Activated naive CD8-positive, alpha-beta T cell treated with anti-CD3 and anti-CD28 coated beads, Interleukin-2, amount 10 ng/mL, durations not matched to agents 7 days and 5 days (primary cell): ENCODE data around the gene RUVBL1. TPM values are rescaled to one million over a fixed set of nuclear protein-coding genes. Genes with fewer than 3 reads are reported as not detected.

Experiments used
- ATAC-seq: fragments of 150-1000 bp; cut with Tn5 transposase; one replicate; pipeline ENCODE4 v1.10.0; 2021; ENCODE audit warnings: low read depth, moderate library complexity
- POLR2A ChIA-PET: fragments of 350-600 bp; sonication (Branson Sonifier 250); formaldehyde crosslinking; loops from one replicate; lab custom pipeline; 2021; ENCODE audit warnings: antibody characterized with exemption; lab: Charles Lee
- DNase-seq: peaks from one replicate; pipeline ENCODE4 v3.0.0; 2021
- H3K27ac Mint-ChIP-seq: one replicate; pipeline ENCODE4 v1.8.0; 2022; ENCODE audit warnings: mild to moderate bottlenecking, mixed read lengths
- H3K27me3 Mint-ChIP-seq: one replicate; pipeline ENCODE4 v1.8.0; 2022; ENCODE audit warnings: mild to moderate bottlenecking, moderate library complexity, mixed read lengths
- H3K36me3 Mint-ChIP-seq: one replicate; pipeline ENCODE4 v1.8.0; 2021; ENCODE audit warnings: mild to moderate bottlenecking, mixed read lengths
- H3K4me1 Mint-ChIP-seq: one replicate; pipeline ENCODE4 v1.8.0; 2021; ENCODE audit warnings: mixed read lengths
- H3K4me3 Mint-ChIP-seq: one replicate; pipeline ENCODE4 v1.8.0; 2022; ENCODE audit warnings: mild to moderate bottlenecking, moderate library complexity, mixed read lengths
- H3K9me3 Mint-ChIP-seq: one replicate; pipeline ENCODE4 v1.8.0; 2021; ENCODE audit warnings: mixed read lengths
- total RNA-seq, 2 experiments: library from RNA; stranded (reverse); gene quantifications; one replicate each; pipeline ENCODE4 v1.2.3, GENCODE V29; 2021

Gene RUVBL1
- total RNA-seq, 2 experiments from 2014 or later, result 37.0 to 37.2 TPM

- Mint-ChIP-seq H3K27ac (no peak overlapping the region), H3K4me1 (peaks cover 2% of the 10 kb centered on the region), H3K36me3 (peaks cover 1% of the 10 kb centered on the region), H3K27me3 (no peaks in the 10 kb centered on the region), H3K9me3 (no peaks in the 10 kb centered on the region), H3K4me3 (peak overlapping the region; percentile 22)
- POLR2A ChIA-PET, result no interaction called here
- no peak for DNase-seq
- ATAC-seq, result no peak
These were observed 47.0 kb downstream of the RUVBL1 start for GRCh38 chr3:128076483-128077201.

- no peaks in the 10 kb centered on the region for H3K27me3 Mint-ChIP-seq
- no peaks in the 10 kb centered on the region for H3K9me3 Mint-ChIP-seq
- peak overlapping the region; percentile 44 for H3K4me3 Mint-ChIP-seq
- peak; percentile 94 for DNase-seq
- H3K27ac Mint-ChIP-seq, result no peak overlapping the region
- H3K4me1 Mint-ChIP-seq, result peaks cover 2% of the 10 kb centered on the region
- POLR2A ChIA-PET, result no interaction called here
- ATAC-seq, result peak; percentile 81
- H3K36me3 Mint-ChIP-seq, result peaks cover 1% of the 10 kb centered on the region
These were observed 47.8 kb downstream of the RUVBL1 start for GRCh38 chr3:128075522-128076482.

GRCh38 chr3:128074851-128075521 is 48.6 kb downstream of the RUVBL1 start:
- DNase-seq, result no peak
- POLR2A ChIA-PET, result interaction anchor here (0.7 kb wide), 1 partner anchor 22 kb away, joined by 6 read pairs; no protein-coding TSS in a partner anchor
- Mint-ChIP-seq H3K27ac (no peak overlapping the region), H3K4me3 (no peak overlapping the region), H3K9me3 (no peaks in the 10 kb centered on the region), H3K27me3 (no peaks in the 10 kb centered on the region), H3K36me3 (peaks cover 3% of the 10 kb centered on the region), H3K4me1 (peaks cover 1% of the 10 kb centered on the region)
- ATAC-seq, result no peak

DNA sequence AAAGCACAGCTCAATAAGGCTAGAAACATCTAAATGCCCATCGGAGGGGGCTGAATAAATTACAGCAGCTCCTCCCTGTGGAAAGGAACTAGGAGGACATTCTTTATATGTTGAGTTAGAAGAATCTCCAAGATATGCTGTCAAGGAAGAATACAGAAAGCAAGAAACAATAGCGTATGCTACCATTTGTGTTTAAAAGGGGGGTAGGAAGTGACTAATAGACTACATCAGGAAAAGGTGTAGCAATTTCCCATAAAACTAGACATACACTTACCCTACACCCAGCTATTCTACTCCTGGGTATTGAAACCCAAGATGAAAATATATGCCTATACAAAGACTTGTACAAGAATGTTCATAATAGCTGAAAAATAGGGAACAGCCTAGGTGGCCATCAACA is 49.8 kb downstream of the RUVBL1 start:
- no peak for DNase-seq

GRCh38 chr3:128073185-128073725 is 50.4 kb downstream of the RUVBL1 start:
- Mint-ChIP-seq H3K36me3 (peaks cover 10% of the 10 kb centered on the region), H3K27ac (no peak overlapping the region), H3K9me3 (no peaks in the 10 kb centered on the region), H3K4me3 (no peak overlapping the region), H3K4me1 (peaks cover 3% of the 10 kb centered on the region), H3K27me3 (no peaks in the 10 kb centered on the region)
- POLR2A ChIA-PET, result interaction anchor here (0.8 to 1.1 kb wide), 2 partner anchors 50 to 60 kb away, joined by 4 read pairs; partner anchors contain the start of gene RUVBL1
- ATAC-seq (no peak), DNase-seq (no peak)

More for the DNA sequence above, 49.8 kb downstream of the RUVBL1 start:
- ATAC-seq, result no peak
- Mint-ChIP-seq H3K27me3 (no peaks in the 10 kb centered on the region), H3K9me3 (no peaks in the 10 kb centered on the region), H3K27ac (no peak overlapping the region), H3K4me1 (peaks cover 1% of the 10 kb centered on the region), H3K4me3 (no peak overlapping the region), H3K36me3 (peaks cover 4% of the 10 kb centered on the region)
- POLR2A ChIA-PET, result interaction anchor here (0.7 to 1.1 kb wide), 3 partner anchors 49 to 249 kb away, joined by 4 to 6 read pairs (median 4); partner anchors contain the start of gene RUVBL1

DNA sequence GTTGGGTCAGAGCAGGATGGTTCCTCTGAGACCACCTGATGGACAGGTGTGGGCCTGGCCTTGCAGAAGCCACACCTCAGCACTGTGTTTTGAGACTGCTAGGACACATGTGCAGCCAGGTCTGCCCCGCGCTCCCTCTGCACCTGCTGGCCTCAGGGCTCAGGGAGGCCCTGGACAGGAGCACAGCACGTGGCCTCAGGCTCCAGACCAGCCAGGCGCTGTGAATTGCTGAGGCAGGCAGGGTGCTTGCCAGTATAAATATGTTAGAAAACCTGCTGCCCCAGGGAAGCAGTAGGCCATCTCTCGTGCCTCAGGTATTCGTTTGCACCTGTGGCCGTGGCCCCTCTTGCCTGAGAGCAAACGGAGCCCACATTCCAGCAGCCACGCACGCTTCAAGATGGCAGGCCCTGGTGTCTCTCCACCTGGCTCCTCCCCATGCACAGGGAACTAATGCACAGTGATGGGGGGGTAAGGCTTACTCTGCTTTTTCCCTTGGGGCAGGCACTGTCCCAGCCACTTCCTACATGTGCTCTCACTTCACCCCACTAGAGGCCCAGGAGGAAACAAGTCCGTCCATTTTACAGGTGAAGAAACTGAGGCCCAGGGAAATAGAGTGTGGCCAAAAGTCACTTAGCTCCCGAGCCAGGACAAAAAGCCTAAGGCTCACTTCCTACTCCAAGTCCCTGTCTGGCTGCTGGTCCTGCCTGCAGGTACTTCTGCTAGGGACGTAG is 51.0 kb downstream of the RUVBL1 start:
- DNase-seq (no peak), ATAC-seq (no peak)
- POLR2A ChIA-PET, result interaction anchor here (1.1 kb wide), 1 partner anchor 61 kb away, joined by 4 read pairs; no protein-coding TSS in a partner anchor
- Mint-ChIP-seq H3K27ac (peak overlapping the region; percentile 38), H3K36me3 (peaks cover 15% of the 10 kb centered on the region), H3K4me3 (no peak overlapping the region), H3K4me1 (peaks cover 6% of the 10 kb centered on the region), H3K9me3 (no peaks in the 10 kb centered on the region), H3K27me3 (no peaks in the 10 kb centered on the region)

DNA sequence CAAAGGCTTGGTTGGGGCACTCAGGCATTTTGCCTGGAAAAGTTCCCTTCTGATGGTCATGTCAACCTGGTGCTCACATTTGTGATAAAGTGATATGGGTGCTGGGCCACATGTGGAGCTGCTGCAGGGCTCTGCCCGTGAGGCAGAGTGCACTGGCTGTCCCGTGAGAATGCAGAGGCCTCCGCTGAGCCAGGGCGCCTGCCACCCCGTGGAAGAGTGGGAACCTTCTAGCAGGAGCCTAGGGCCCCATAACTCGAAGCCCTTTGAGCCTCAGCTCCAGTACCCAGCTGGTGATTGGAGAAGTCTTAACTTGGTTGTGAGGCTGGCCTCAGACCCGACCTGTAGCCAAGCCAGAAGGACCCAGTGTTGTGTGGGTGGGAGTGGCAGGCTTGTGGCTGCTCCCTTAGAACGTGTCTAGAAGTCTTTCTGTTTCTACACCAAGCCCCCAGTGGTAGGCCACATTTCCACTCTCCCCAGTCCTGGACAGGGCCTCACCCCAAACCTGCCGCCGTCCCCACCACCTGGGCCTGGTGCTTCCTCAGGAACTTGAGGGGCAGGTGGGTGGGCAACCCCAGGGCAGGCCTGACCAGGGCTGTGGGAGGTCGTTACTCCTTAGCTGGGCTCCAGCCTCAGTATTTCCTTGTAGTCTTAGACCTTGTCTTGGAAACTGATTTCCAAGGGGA is 51.7 kb downstream of the RUVBL1 start:
- DNase-seq (no peak), ATAC-seq (no peak)
- H3K4me3 Mint-ChIP-seq, result no peak overlapping the region
- POLR2A ChIA-PET, result no interaction called here
- no peaks in the 10 kb centered on the region for H3K9me3 Mint-ChIP-seq
- H3K27me3 Mint-ChIP-seq, result no peaks in the 10 kb centered on the region
- peaks cover 21% of the 10 kb centered on the region for H3K36me3 Mint-ChIP-seq
- H3K4me1 Mint-ChIP-seq, result peaks cover 8% of the 10 kb centered on the region
- no peak overlapping the region for H3K27ac Mint-ChIP-seq

- peaks cover 8% of the 10 kb centered on the region for H3K4me1 Mint-ChIP-seq
- H3K27me3 Mint-ChIP-seq, result no peaks in the 10 kb centered on the region
- H3K4me3 Mint-ChIP-seq, result no peak overlapping the region
- H3K27ac Mint-ChIP-seq, result no peak overlapping the region
- no peaks in the 10 kb centered on the region for H3K9me3 Mint-ChIP-seq
- ATAC-seq (no peak), DNase-seq (no peak)
- peaks cover 24% of the 10 kb centered on the region for H3K36me3 Mint-ChIP-seq
- POLR2A ChIA-PET, result no interaction called here
These were observed 52.6 kb downstream of the RUVBL1 start for GRCh38 chr3:128070898-128071591.

DNA sequence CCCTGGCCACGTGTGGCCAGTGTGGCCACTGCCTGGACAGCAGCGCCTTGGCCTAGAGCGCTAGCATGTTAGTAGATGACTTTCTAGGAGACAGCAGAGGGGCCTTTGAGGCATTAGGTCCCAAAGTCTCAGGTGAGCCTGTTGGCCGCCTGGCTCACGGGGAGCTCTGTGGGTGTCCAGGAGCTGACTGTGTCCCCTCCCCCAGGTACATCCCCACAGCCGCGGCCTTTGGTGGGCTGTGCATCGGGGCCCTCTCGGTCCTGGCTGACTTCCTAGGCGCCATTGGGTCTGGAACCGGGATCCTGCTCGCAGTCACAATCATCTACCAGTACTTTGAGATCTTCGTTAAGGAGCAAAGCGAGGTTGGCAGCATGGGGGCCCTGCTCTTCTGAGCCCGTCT is 54.3 kb downstream of the RUVBL1 start:
- Mint-ChIP-seq H3K36me3 (peaks cover 27% of the 10 kb centered on the region), H3K27ac (no peak overlapping the region)

DNA sequence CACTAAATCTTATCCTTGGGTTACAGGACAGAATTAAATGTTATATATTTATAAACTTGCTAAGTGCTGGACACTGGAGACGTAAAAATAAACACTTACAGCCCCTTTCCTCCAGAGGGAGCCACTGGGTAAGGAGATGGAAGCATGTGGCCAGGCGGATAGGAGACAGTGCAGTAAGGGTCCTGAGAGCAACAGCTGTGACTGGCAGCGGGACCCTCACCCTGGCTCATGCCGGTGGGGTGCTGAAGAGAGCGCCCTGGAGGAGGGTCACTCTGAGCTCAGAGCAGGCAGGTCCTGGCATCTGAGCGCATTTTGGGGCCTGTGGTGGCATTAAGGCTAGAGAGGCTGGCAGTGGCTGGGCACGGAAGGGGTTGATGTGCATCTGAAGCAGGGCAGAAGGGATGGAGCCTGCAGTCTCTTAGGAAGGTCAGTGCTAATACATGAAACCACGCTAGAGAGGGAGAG is 55.4 kb downstream of the RUVBL1 start:
- Mint-ChIP-seq H3K9me3 (no peaks in the 10 kb centered on the region), H3K27me3 (no peaks in the 10 kb centered on the region), H3K4me3 (no peak overlapping the region), H3K27ac (peak overlapping the region; percentile 51), H3K36me3 (peaks cover 31% of the 10 kb centered on the region), H3K4me1 (peaks cover 8% of the 10 kb centered on the region)
- POLR2A ChIA-PET, result no interaction called here
- DNase-seq (no peak), ATAC-seq (peak; percentile 34)

More for the DNA sequence above, 54.3 kb downstream of the RUVBL1 start:
- DNase-seq, result no peak
- peaks cover 8% of the 10 kb centered on the region for H3K4me1 Mint-ChIP-seq
- H3K27me3 Mint-ChIP-seq, result no peaks in the 10 kb centered on the region
- H3K9me3 Mint-ChIP-seq, result no peaks in the 10 kb centered on the region
- POLR2A ChIA-PET, result interaction anchor here (0.6 kb wide), 1 partner anchor 153 kb away, joined by 3 read pairs; no protein-coding TSS in a partner anchor
- ATAC-seq, result no peak
- H3K4me3 Mint-ChIP-seq, result no peak overlapping the region

DNA sequence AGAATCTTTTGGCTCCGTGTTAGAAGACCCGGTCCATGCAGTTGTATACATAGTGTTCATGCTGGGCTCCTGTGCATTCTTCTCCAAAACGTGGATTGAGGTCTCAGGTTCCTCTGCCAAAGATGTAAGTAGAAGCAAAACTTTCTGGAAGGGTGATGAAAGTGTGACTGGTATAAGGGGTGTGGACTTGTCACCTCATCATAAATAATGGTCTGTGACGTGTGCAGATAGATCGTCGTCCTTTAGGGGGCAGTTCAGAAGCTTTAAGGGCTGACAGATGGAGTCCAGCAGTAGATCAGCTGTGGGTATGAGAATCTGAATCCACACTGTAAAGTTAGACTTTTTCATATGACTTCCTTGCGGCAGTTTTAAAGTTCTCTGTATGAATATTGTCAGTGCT is 56.1 kb downstream of the RUVBL1 start:
- H3K9me3 Mint-ChIP-seq, result no peaks in the 10 kb centered on the region
- H3K36me3 Mint-ChIP-seq, result peaks cover 32% of the 10 kb centered on the region
- DNase-seq, result no peak
- peaks cover 8% of the 10 kb centered on the region for H3K4me1 Mint-ChIP-seq
- no peaks in the 10 kb centered on the region for H3K27me3 Mint-ChIP-seq
- ATAC-seq, result no peak
- POLR2A ChIA-PET, result no interaction called here
- H3K4me3 Mint-ChIP-seq, result no peak overlapping the region
- H3K27ac Mint-ChIP-seq, result no peak overlapping the region
